Liver (tissue), 9 donors: Measurements from ENCODE around the gene OLR1. TPM values are rescaled to one million over a fixed set of nuclear protein-coding genes. Genes with fewer than 3 reads are reported as not detected.

Experiments used
- DNase-seq: peaks from one replicate; pipeline ENCODE4 v3.0.0-alpha.2; 2017; ENCODE audit warnings: low spot score
- H3K27ac ChIP-seq, 2 donors: one replicate each; pipeline ENCODE4 v1.7.0; 2013; ENCODE audit warnings: inconsistent platforms in 2 of 2, low read length in 2 of 2, control low read depth in 1 of 2, low read depth in 1 of 2, mild to moderate bottlenecking in 1 of 2
- H3K27me3 ChIP-seq, 4 donors: one replicate each; pipeline versions ENCODE4 v1.6.1 to v1.7.0; 2013; ENCODE audit warnings: low read length in 3 of 4, inconsistent platforms in 1 of 4, mild to moderate bottlenecking in 1 of 4, moderate library complexity in 1 of 4; ENCODE audit not compliant: control insufficient read depth in 4 of 4, insufficient read depth in 4 of 4
- H3K36me3 ChIP-seq, 4 donors: one replicate each; pipeline versions ENCODE4 v1.6.1 to v1.7.0; 2013; ENCODE audit warnings: low read length in 3 of 4, mild to moderate bottlenecking in 3 of 4, low read depth in 1 of 4, moderate library complexity in 1 of 4; ENCODE audit not compliant: control insufficient read depth in 4 of 4, insufficient read depth in 3 of 4
- H3K4me1 ChIP-seq, 4 donors: one replicate each; pipeline versions ENCODE4 v1.6.1 to v1.7.0; 2013; ENCODE audit warnings: low read length in 3 of 4, mild to moderate bottlenecking in 3 of 4, moderate library complexity in 1 of 4; ENCODE audit not compliant: control insufficient read depth in 4 of 4, insufficient read depth in 4 of 4
- H3K4me3 ChIP-seq, 3 donors: one replicate each; pipeline versions ENCODE4 v1.6.1 to v1.7.0; 2013; ENCODE audit warnings: low read length in 3 of 3, control low read depth in 1 of 3, low read depth in 1 of 3, mild to moderate bottlenecking in 1 of 3
- H3K9ac ChIP-seq, 2 donors: one replicate each; pipeline ENCODE4 v1.7.0; 2013; ENCODE audit warnings: low read length in 2 of 2, mild to moderate bottlenecking in 2 of 2, moderate library complexity in 2 of 2, control low read depth in 1 of 2, low read depth in 1 of 2
- H3K9me3 ChIP-seq, 4 donors: one replicate each; pipeline versions ENCODE4 v1.6.1 to v1.7.0; 2013; ENCODE audit warnings: low read length in 3 of 4; ENCODE audit not compliant: control insufficient read depth in 4 of 4
- FOXA2 ChIP-seq: IDR thresholded peaks from 2 replicates; pipeline ENCODE4 v1.6.1; 2016; ENCODE audit warnings: antibody characterized with exemption
- GABPA ChIP-seq, 2 donors: IDR thresholded peaks in 1 of 2; conservative IDR thresholded peaks in 1 of 2; 2 replicates each; pipeline ENCODE4 v1.6.1; 2016; ENCODE audit warnings: antibody characterized with exemption in 2 of 2, mild to moderate bottlenecking in 1 of 2, moderate library complexity in 1 of 2
- HNF4A ChIP-seq, 2 donors: conservative IDR thresholded peaks; 2 replicates each; pipeline ENCODE4 v1.6.1; 2016; ENCODE audit warnings: antibody characterized with exemption in 2 of 2, mild to moderate bottlenecking in 2 of 2
- JUND ChIP-seq, 2 donors: IDR thresholded peaks; 2 replicates each; pipeline ENCODE4 v1.6.1; 2016; ENCODE audit warnings: antibody characterized with exemption in 2 of 2
- NR2F2 ChIP-seq: IDR thresholded peaks from 2 replicates; pipeline ENCODE4 v1.6.1; 2016; ENCODE audit warnings: antibody characterized with exemption
- RXRA ChIP-seq, 2 donors: IDR thresholded peaks; 2 replicates each; pipeline ENCODE4 v1.6.1; 2017 to 2018; ENCODE audit warnings: antibody characterized with exemption in 2 of 2, mild to moderate bottlenecking in 1 of 2
- SP1 ChIP-seq: IDR thresholded peaks from 2 replicates; pipeline ENCODE4 v1.6.1; 2018; ENCODE audit warnings: antibody characterized with exemption, mild to moderate bottlenecking
- TAF1 ChIP-seq: conservative IDR thresholded peaks from 2 replicates; pipeline ENCODE4 v1.6.1; 2016; ENCODE audit warnings: antibody characterized with exemption, mild to moderate bottlenecking
- YY1 ChIP-seq: IDR thresholded peaks from 2 replicates; pipeline ENCODE4 v1.6.1; 2016; ENCODE audit warnings: antibody characterized with exemption, mild to moderate bottlenecking
- WGBS: extraction: QIAGEN DNeasy Blood & Tissue Kit; methylation state at CpG from one replicate; pipeline ENCODE4 v1.1.7; 2013; 5-methylcytosine and 5-hydroxymethylcytosine counted together
- polyA plus RNA-seq, 2 donors: library from polyadenylated mRNA; stranded (reverse) in 1 of 2; unstranded in 1 of 2; fragments of 200-250 nt in 1 of 2; fragments of >200 nt in 1 of 2; fragmentation: Nextera tagmentation in 1 of 2; extraction: Ambion mirVana in 1 of 2; gene quantifications; one replicate each; pipeline versions ENCODE4 v1.2.1 to v1.2.3, GENCODE V29; 2013 to 2015
- total RNA-seq, 2 donors: library from RNA; depleted of rRNA; stranded (reverse); fragments of >200 nt; gene quantifications; one replicate each; pipeline ENCODE4 v1.2.3, GENCODE V29; 2014
- TF ChIP-seq, protein P1 (sequence below): IDR thresholded peaks from 2 replicates; pipeline ENCODE4 v1.6.1; 2016; ENCODE audit warnings: antibody characterized with exemption, mild to moderate bottlenecking
- TF ChIP-seq, protein P2 (sequence below): IDR thresholded peaks from 2 replicates; pipeline ENCODE4 v1.6.1; 2016; ENCODE audit warnings: antibody characterized with exemption
- TF ChIP-seq, protein P3 (sequence below): IDR thresholded peaks from 2 replicates; pipeline ENCODE4 v1.6.1; 2016; ENCODE audit warnings: antibody characterized with exemption
- donor health status: healthy.
- donor health status: healthy.
- donor health status: healthy.
- donor health status: healthy.
- donor health status: healthy.

Gene OLR1
- total and polyA plus RNA-seq, 4 donors: 0.13 to 0.37 TPM; not detected in 2

DNA sequence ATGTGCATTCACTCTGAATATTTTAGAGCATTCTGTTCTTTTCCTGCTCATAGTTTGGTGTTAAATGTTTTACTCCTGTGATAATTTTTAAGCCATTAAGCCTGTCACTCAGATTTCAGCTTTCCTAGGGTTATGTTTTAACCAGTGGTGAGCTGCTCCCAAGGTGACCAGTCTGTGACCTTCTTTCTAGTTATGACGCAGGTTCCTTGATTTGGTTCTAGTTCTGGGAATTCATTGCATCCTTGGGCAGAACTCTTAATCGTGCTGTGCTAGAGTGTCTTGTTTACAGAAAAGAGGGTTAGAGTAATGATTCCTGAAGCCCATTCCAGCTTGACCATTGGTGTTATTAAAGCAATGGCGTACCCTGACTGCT is 42.9 kb upstream of the OLR1 start:
- no peaks in the 10 kb centered on the region for H3K27me3 ChIP-seq
- peak overlapping the region; percentile 94 to 99 for H3K9ac ChIP-seq
- H3K4me1 ChIP-seq: peaks cover 0 to 18% (median 7%) of the 10 kb centered on the region in 4 donors
- H3K9me3 ChIP-seq: no peaks in the 10 kb centered on the region
- H3K27ac ChIP-seq: peak overlapping the region; percentile 100
- WGBS: 47% methylated on average over 3 of the region's 3 CpGs
- peaks cover 5 to 13% (median 9%) of the 10 kb centered on the region in 4 donors for H3K36me3 ChIP-seq
- H3K4me3 ChIP-seq: peak overlapping the region; percentile 74 to 93 (median 89)
- DNase-seq: no peak
- peak; percentile 17 to 21 for TF ChIP-seq HNF4A (conservative IDR thresholded peaks at IDR 0.05)
- peak; percentile 39 for TF ChIP-seq YY1
- peak; percentile 22 for TF ChIP-seq FOXA2
- peak in 1 of 2 donors; percentile 39 for TF ChIP-seq JUND (IDR thresholded peaks at IDR 0.05)
- TF ChIP-seq SP1: peak; percentile 28
- TF ChIP-seq, protein P1, sequence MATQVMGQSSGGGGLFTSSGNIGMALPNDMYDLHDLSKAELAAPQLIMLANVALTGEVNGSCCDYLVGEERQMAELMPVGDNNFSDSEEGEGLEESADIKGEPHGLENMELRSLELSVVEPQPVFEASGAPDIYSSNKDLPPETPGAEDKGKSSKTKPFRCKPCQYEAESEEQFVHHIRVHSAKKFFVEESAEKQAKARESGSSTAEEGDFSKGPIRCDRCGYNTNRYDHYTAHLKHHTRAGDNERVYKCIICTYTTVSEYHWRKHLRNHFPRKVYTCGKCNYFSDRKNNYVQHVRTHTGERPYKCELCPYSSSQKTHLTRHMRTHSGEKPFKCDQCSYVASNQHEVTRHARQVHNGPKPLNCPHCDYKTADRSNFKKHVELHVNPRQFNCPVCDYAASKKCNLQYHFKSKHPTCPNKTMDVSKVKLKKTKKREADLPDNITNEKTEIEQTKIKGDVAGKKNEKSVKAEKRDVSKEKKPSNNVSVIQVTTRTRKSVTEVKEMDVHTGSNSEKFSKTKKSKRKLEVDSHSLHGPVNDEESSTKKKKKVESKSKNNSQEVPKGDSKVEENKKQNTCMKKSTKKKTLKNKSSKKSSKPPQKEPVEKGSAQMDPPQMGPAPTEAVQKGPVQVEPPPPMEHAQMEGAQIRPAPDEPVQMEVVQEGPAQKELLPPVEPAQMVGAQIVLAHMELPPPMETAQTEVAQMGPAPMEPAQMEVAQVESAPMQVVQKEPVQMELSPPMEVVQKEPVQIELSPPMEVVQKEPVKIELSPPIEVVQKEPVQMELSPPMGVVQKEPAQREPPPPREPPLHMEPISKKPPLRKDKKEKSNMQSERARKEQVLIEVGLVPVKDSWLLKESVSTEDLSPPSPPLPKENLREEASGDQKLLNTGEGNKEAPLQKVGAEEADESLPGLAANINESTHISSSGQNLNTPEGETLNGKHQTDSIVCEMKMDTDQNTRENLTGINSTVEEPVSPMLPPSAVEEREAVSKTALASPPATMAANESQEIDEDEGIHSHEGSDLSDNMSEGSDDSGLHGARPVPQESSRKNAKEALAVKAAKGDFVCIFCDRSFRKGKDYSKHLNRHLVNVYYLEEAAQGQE: peak; percentile 49
- no peak for TF ChIP-seq GABPA (IDR thresholded peaks at IDR 0.05 in 1 of 2, conservative IDR thresholded peaks at IDR 0.05 in 1 of 2)
- TF ChIP-seq RXRA (IDR thresholded peaks at IDR 0.05): peak in 1 of 2 donors; percentile 61
- TF ChIP-seq, protein P2, sequence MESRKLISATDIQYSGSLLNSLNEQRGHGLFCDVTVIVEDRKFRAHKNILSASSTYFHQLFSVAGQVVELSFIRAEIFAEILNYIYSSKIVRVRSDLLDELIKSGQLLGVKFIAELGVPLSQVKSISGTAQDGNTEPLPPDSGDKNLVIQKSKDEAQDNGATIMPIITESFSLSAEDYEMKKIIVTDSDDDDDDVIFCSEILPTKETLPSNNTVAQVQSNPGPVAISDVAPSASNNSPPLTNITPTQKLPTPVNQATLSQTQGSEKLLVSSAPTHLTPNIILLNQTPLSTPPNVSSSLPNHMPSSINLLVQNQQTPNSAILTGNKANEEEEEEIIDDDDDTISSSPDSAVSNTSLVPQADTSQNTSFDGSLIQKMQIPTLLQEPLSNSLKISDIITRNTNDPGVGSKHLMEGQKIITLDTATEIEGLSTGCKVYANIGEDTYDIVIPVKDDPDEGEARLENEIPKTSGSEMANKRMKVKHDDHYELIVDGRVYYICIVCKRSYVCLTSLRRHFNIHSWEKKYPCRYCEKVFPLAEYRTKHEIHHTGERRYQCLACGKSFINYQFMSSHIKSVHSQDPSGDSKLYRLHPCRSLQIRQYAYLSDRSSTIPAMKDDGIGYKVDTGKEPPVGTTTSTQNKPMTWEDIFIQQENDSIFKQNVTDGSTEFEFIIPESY: no peak
- TF ChIP-seq, protein P3, sequence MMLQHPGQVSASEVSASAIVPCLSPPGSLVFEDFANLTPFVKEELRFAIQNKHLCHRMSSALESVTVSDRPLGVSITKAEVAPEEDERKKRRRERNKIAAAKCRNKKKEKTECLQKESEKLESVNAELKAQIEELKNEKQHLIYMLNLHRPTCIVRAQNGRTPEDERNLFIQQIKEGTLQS: no peak
- peak; percentile 7 for TF ChIP-seq TAF1
- no peak for TF ChIP-seq NR2F2

DNA sequence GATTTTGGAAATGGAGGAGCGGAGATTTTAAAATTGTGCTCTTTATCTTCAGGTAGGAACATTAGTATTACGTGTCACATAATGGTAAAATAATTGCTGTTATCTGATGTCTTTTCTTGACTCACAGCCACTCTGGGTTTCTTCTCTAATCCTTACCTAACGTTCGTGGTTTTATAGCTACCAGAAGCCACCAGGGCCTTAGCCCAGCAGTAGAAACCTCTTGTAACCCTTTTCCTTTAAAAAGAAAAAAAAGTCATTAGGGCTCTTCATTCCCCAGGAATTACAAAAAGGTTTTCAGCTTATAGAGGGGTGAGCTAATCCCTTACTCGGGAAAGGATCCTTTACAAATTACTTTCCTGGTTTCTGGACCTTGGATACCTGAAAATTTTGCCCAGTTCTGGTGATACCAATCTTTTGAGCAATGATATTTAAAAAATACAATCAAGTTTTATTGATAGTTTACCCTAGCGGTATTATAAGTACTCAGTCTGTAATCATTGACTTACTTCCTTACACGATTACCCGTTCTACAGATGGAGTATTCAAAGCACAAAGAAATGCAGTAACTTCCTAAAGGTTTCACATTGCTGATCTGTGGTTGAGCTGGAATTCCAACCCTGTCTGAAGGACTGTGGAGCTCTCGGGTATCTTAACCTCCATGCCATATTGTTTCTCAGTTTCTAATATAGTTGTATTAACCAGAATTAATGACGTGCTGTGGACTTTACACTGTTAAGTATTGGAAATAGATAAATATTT is 42.4 kb upstream of the OLR1 start:
- DNase-seq: no peak
- Histone ChIP-seq H3K27ac (peak overlapping the region; percentile 100), H3K4me1 (peaks cover 0 to 16% (median 7%) of the 10 kb centered on the region in 4 donors), H3K9ac (peak overlapping the region; percentile 94 to 99), H3K9me3 (no peaks in the 10 kb centered on the region), H3K36me3 (peaks cover 4 to 9% (median 7%) of the 10 kb centered on the region in 4 donors), H3K4me3 (peak overlapping the region; percentile 74 to 93 (median 89)), H3K27me3 (no peaks in the 10 kb centered on the region)
- TF ChIP-seq, protein P1: peak; percentile 7
- peak in 1 of 2 donors; percentile 43 for TF ChIP-seq HNF4A (conservative IDR thresholded peaks at IDR 0.05)
- no peak for TF ChIP-seq GABPA (IDR thresholded peaks at IDR 0.05 in 1 of 2, conservative IDR thresholded peaks at IDR 0.05 in 1 of 2)
- 11% methylated on average over 10 of the region's 10 CpGs for WGBS
